NOMO-1 (cell line): ENCODE measurements around the gene SNX5.

Experiments
- DNase-seq, 2 experiments: peaks; one replicate each; lab custom pipeline; 2025; ENCODE audit not compliant: unreplicated experiment in 2 of 2; lab: John Stamatoyannopoulos, UW

The SNX5 gene

DNA sequence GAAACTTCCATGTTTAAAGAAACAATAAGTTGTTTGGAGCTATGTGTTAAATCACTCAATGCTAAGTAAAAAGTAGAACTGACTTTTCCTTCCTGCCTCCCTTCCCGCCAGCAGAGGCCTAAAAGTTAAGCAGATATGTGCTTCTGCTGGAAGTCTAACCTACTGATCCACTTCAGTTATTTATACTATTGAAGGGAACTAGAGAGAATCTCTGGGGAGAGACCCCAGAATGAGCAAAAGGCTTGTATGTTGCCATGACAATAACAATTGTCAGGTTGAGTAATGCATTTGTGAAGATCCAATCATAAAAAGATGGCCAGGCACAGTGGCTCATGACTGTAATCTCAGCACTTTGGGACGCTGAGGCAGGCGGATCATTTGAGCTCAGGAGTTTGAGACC is 25.0 kb upstream of the SNX5 start:
- no peak for DNase-seq

DNA sequence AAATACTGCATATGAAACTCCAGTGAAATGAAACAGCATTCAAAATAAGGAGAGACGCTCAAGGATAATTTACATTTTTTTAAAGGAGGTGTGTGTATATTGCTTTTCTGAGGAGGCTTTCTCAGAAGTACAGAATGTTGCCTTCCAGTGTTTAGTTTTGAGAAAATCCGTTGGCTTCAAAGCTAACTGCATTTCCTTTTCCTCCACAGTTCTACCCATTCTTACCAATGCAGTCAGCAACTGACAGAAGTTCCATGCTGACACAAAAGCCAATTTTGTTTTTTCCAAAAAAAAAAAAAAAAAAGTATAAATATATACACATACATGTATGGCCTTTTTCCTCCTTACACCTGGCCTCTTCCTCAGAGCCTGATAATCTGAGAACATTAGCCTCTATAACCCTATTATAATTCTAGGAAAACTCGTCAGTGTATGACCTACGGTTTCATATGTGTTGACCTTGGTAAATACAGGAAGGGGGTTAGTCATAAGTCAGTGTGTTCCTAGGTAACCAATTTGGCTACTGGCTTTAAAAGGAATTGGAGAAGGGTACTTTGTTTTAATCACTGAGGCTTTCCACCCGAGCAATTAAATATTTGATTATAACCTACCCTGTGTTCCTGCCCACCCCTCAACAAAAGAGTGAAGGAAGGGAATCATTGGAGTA is 24.4 kb upstream of the SNX5 start:
- DNase-seq: no peak

DNA sequence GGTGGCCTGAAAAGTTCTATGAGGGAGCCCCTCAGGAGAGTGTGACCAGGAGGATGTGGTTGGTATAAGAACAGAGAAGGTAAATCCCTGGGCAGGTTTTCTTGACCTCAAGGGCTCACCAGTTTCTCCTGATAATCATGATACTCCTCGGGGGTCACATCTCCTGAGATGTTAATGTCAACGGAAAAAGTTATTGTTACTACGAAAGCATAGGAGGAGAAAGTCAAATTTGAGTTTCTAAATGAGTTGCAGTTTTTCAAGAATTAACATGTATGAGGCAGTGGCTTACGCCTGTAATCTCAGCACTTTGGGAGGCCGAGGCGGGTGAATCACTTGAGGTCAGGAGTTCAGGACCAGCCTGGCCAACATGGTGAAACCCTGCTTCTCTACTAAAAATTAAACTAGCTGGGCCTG is 23.6 kb upstream of the SNX5 start:
- no peak for DNase-seq

DNA sequence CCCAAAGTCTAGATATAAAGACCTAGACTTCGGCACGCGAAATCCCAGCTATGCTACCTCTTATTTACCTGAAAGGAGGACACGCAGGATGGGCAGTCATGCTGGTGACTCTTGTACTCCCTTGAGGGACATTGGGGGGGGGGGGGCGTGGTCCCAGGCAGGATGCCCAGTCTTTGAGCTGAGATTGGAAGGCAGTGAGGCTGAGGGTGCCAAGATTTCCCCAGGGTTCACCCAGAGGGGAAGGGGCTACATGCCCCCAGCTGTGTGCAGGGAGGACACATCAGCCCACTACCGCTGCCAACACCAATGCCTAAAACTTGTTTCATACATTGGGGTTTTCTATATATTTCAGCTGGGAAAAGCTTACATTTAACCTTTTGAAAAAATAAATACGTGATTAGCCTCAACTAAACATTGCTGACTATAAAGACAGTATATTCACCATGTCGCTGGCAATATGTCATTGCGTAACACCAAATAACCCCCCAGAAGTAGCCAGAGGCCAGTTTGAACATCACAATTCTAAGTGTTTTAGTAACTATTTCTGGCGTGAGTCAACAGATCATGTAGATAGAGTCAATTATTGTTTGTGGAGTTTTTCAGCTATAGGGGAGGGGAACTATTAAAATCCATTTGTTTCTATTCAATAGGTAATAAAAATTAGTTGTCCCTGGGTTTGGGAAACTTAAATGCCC is 21.8 kb upstream of the SNX5 start:
- DNase-seq: no peak

DNA sequence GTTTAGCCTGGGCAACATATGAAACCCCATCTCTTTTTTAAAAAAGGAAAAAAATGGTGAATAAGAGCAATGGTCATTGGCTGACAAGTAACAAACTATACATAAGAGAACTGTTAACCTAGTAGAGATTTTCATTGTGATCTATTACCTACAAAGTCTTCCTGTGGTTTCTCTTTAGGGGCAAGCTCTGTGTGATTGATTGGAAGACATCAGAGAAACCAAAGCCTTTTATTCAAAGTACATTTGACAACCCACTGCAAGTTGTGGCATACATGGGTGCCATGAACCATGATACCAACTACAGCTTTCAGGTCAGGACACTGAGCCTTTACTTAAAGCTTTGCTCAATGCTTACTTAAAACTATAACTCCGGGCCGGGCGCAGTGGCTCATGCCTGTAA is 19.4 kb upstream of the SNX5 start:
- DNase-seq: no peak

DNA sequence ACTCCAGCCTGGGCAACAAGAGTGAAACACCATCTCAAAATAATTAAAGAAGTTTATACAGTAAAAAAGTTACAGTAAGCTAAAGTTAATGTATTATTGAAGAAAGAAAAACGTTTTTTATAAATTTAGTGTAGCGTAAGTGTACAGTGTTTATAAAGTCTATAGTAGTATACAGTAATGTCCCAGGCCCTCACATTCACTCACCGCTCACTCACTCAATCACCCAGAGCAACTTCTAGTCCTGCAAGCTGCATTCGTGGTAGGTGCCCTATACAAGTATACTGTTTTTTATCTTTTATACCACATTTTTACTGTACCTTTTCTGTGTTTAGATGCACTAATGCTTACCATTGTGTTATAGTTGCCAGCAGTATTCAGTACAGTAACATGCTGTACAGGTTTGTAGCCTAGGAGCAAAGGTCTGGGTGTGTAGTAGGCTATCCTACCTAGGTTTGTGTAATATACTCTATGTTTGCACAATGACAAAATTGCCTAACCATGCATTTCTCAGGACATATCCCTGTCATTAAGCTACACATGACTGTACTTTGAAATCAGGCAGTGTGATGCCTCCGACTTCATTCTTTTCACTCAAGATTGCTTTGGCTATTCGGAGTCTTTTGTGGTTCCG is 16.9 kb upstream of the SNX5 start:
- no peak for DNase-seq

DNA sequence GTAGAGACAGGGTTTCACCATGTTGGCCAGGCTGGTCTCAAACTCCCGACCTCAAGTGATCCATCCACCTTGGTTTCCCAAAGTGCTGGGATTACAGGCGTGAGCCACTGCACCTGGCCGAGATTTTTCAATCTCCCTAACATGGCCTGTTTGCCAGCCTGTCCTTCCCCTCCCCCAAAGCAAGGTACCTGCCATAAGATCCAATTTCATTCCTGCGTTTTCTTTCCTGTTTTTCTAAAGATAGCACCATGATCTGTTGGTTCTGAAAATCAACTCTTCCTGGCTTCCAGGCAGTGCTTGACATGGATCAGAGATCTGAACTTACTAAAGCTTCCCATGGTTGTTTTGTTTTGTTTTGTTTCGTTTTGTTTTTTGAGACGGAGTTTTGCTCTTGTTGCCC is 7.7 kb upstream of the SNX5 start:
- DNase-seq: no peak

DNA sequence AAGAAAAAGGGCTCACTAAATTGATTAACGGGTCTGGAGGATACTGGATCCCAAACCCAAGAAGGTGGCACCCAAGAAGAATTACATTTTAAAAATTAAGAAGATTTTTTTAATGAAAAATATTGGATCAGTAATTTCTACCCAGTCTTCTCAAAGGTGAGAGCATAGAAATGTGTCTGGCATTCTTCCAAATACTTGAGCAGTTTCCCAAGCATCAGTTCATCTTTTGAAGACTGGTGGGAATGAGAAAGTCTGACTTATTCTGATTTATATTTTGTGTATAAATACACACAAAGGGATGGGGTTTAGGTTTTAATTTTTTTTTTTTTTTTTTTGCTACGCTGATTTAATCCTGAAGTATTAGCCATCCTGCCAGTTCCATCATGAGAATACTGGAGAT is 3.5 kb upstream of the SNX5 start:
- no peak for DNase-seq

DNA sequence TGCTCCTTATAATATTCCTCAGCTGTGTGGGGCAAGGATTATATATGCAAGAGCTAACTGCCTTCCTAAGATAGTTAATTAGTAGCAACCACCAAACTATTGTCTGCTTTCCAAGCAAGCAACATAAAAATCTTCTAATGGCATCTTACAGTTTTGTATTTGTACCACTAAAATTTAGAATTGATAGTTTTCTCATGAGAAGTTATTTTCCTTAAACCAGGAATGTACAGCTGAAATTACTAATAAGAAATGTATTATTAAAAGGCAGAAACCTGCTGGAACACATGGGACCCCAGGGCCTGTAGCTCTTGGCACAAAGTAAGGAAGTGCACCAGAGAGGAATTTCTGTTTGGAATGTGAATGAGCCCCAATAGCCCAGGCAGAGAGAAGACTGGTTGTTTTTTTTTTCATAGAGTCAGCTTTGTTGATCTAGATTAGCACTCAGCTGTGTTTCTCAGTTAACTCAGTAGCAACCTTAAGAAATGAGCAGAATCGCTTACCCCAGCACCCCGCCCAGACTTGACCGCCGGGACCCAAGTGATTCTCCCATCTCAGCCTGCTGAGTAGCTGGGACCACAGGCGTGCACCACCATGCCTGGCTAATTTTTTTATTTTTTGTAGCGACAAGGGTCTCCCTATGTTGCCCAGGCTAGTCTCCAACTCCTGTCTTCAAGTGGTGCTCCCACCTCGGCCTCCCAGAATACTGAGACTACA is 2.9 kb upstream of the SNX5 start:
- DNase-seq: no peak

DNA sequence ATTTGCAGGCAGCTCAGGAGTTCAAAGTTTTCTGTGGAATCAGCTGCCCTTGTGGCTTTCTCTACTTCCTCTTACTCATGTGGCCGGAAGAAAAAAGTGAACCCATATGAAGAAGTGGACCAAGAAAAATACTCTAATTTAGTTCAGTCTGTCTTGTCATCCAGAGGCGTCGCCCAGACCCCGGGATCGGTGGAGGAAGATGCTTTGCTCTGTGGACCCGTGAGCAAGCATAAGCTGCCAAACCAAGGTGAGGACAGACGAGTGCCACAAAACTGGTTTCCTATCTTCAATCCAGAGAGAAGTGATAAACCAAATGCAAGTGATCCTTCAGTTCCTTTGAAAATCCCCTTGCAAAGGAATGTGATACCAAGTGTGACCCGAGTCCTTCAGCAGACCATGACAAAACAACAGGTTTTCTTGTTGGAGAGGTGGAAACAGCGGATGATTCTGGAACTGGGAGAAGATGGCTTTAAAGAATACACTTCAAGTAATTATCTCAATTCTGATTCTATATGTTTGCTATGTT is 1.4 kb upstream of the SNX5 start:
- DNase-seq: peak; percentile 69 to 90

DNA sequence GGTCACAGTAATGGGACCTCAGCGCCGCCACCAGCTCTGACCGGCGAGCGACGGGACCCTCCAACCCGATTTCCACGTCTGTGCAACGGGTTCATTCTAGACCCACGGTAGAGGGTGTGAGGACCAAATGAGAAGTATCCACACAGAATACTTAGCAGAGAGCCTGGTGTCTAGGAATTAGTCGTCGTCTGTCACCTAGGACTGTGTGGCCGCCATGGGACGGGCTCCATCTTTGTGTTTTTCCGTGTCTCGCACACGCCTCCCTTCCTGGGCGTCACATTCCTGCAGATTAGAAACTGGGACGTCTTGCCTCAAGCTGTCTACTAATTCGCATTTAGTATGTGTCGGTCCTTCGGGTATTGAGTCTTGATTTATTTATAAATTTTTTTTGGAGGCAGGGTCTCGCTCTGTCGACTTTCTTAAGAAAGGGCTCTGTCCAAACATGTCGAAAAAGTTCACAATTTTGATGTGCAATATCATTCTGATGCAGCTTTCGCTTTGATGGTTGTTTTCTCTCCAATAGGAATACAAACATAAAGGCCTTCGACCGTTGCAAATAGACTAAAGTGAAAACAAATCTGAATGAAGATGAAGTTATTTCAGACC is 787 bp upstream of the SNX5 start:
- DNase-seq: peak in 1 of 2 experiments; percentile 50

DNA sequence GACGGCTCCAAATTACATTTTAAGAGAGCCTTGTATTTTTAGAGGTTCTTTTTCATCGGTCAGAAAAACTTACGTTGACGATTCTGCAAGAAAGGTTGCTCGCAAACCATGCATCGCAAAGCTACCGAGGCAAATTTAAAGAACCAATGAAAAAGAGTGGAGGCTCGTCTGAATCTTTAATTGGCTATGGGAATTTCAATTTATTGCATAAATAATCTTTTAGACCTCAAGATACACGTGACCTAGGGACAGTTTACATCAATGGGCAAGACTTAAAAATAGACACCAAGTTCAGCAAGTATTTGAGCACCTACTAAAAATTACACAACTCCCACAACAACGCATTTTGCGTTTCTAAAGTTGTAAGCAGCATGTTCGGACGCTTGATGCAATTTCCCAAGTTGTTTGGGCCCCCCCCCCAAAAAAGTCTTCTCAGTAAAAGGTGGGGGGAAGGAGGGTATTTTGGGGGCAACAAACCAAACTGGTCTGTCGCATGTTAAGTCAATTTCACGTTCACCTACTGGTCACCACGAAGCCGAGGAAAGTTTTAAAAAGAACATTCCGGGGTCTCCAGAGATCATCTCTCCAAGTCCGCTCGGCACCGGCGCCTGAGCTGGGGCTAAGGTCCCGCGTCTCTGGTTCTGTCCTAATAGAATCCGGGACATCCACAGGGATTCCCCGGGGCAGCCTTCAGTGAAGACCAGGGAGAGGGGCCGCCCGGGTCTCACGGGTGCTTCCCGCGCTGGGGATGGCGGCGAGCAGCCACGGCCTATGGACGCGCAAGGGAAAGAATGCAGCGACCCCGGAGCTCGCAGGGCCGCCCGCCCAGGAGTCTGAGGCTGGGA is 851 bp downstream of the SNX5 start:
- peak; percentile 19 to 45 for DNase-seq

DNA sequence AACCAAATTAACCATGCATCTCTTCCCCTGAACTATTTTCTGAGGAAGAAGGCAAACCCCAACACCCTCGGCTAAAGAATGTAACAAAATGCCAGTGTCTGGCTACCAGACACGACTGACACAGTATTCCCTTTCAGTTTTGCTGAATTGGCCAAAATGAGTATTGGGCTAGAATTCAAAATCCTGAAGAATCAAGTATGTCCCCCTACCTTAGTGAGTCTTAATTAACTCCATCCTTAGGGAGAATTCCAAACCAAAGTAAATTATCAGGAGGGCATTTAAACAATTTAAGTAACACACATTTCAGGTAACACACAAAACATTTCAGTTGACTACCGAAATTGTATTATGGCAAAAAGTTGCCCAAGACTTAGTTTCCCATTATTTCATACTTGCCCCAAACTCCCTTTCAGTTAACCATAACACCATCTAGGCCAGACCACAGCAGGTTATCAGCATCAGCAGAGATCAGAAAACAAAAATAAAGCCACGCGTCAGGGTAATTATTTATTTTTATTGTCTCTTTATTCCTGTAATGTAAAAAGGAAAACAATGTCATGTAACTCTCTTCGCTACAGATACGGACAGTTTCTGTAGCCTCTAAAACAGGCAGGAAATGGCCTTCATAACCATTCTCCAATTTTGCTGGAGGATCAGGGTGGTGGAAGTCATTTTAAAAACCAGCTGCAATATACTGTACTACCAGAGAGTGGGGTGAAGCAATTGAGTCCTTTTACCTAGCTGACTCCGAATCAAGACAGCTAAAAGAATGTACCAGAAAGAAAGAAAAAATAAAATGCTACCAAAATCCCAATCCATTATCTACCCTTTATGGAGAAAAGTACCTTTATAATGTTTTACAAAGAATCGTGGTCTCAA is 1.9 kb downstream of the SNX5 start:
- DNase-seq: peak; percentile 34 to 62

DNA sequence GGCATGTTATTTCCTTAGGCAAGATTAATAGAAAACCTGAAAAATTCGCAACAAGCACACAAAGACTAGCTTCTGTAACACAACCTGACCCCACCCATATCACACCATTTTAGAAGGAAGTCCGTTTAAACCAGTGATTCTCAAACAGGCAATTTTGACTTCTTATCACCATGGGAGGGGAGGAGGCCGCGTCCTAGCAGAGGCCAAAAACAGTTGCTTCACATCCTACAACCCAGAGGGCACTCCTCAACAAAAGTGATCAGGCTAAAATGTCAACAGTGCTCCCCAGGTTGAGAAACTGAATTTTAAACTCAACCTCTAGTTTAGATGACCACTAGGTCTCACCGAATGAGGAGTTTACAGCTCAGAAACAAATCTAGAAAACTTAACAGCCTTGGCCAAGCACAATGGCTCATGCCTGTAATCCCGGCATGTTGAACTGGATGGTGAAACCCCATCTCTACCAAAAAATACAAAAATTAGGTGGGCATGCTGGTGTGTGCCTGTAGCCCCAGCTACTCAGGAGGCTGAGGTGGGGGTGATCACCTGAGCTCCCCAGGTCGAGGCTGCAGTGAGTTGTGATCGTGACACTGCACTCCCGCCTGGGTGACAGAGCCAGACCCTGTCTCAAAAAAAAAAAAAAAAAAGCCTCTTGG is 3.4 kb downstream of the SNX5 start:
- DNase-seq: peak in 1 of 2 experiments; percentile 21

DNA sequence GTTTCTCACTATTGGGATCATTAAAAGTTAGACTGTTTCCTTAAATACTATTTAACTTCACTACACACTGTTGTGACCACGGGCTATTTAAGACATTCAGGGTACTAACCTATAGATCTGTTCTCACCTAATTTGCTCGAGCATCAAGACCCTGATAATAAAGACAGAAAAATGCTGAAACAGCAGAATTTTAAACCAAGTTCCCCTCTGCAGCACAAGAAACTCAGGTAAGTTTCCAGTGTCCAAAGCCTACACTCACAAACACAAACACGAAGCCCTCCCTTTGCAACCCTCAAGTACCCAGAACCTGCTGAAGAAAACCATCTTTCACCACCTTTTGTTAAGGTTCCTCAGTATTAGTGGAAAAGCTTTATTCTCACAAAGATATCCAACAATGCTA is 4.0 kb downstream of the SNX5 start:
- no peak for DNase-seq

DNA sequence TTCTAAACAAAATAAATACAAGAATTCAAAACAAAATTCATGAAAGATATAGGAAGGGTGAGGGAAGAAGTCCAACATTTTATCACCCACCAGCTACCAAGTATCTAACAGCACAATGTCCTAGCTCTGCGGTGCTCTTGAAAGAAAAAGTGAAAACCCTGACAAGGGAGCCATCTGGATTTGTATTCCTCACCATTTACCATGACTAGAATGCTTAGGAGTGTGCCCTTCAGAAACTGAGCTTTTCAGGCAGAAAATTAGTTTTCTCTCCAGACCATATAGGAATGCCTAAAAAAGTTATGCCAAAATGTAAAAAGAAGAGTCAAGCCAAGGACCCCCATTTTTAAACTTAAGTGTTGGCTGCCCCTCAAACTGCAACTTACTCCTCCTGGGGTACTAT is 4.5 kb downstream of the SNX5 start:
- DNase-seq: no peak

DNA sequence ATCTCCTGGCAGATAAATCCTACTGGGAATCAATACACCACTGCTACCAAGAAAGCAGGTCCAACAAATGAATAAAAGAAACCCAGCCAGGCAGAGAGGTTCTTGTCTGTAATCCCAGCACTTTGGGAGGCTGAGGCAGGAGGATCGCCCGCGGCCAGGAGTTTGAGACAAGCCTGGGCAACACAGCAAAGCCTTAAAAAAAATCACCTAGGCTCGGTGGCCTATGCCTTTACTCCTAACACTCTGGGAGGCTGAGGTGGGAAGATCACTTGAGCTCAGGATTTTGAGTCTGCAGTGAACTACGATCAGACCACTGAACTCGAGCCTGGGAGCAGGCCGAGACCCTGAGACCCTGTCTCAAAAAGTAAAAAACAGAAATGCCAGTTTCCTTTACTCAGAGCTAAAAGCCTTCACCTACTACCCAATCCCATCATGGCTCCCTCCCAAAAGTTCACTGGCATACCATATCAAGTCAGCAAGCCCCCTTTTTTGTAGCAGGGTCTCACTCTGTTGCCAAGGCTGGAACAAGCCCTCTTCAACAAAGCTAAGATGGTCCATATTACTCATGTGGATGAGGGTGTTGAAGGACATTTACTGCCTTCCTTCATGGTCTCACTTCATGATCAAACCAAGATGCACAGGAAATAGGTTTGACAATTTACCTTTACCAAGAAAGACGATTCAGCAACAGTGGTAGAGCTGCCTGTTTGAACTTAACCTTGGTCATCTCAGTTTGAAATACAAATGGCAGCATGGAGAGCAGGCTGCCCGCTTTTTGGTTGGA is 5.3 kb downstream of the SNX5 start:
- DNase-seq: no peak

DNA sequence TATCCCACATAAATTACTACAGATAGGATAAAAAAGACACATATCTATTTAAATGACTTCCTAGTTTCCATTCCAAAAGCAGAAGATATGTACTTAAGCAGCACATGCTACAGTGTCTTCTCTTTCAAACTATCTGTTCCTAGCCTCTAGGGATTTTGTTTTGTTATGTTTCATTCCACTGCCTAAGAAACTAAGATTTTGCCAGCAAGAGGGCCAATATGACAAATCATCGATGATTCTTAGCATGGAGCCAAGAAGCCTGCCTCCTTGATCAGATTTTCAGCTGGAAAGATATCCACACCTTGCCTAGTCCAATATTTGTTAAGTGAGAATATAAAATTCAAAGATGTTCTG is 7.0 kb downstream of the SNX5 start:
- no peak for DNase-seq
